Amniotic stem cell (primary cell): Measurements from ENCODE around the gene LAMB4.
"Not testable (repeated sequence)": the region's sequence is repeated elsewhere in the genome, so short reads cannot be mapped to it uniquely, and the experiment has no call there.

Experiments
- DNase-seq: peaks from one replicate; lab custom pipeline; 2025; lab: John Stamatoyannopoulos, UW

The LAMB4 gene

GRCh38 chr7:108048422-108048821 is 81.7 kb downstream of the LAMB4 start:
- no peak for DNase-seq

DNA sequence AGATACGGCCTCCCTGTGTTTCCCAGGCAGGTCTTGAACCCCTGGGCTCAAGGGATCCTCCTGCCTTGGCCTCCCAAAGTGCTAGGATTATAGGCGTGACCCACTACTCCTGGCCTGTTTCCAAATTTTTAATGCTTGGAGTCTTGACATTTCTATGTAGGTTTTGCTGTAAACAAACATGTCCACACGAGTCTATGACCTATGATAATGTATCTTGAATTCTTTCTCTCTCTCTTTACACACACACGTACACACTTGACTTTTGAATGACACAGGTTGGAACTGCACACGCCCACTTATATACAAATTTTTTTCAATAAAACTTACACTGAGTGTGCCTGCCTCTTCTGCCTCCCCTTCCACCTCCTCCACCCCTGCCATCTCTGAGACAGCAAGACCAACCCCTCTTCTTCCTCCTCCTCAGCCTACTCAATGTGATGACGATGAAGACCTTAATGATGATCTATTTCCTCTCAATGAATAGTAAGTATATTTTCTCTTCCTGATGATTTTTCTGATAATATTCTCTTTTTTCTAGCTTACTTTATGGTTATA is 83.1 kb downstream of the LAMB4 start:
- DNase-seq, result no peak

GRCh38 chr7:108045669-108046068 is 84.5 kb downstream of the LAMB4 start:
- no peak for DNase-seq

- no peak for DNase-seq
These were observed 85.0 kb downstream of the LAMB4 start for GRCh38 chr7:108045154-108045553.

- DNase-seq, result no peak
These were observed 85.8 kb downstream of the LAMB4 start for GRCh38 chr7:108044345-108044744.

GRCh38 chr7:108038986-108039385 is 91.2 kb downstream of the LAMB4 start:
- DNase-seq, result no peak

GRCh38 chr7:108037741-108038140 is 92.4 kb downstream of the LAMB4 start:
- no peak for DNase-seq

DNA sequence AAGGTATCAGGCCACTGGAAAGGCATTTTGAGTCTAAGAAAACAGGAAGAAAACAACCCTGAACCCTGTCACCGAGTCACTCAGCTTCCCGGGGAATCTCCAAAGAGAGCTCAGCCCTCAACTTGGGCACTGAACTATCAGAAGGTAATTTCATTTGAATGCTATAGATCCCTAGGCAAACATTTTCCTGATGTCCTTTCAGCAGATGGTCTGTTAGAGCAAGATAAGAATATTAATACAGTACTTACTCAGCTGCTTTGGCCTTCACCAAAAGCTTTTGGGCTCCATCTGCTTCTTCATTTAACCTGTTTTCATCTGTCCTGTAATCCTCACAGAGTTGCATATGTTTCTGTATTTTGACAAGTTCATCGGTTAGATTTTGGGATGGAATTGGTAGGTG is 93.0 kb downstream of the LAMB4 start:
- no peak for DNase-seq

DNA sequence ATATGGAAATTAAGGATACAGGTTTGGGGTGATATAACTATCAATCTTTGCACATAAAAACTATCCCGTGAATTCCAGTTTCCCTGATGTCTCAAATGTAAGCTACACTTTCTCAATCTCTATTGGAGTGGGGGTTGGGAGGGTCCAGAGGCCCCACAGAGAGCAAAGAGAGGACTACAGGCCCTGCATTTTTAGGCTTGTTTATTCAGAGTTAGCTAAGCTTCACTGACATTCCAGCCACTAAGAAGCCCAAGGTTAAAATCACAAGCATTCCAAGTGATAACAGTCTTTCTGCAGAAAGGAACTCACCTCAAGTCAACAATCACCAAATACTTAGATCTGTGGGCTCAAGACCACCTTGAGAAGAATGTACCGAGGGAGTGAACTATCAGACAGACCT is 95.6 kb downstream of the LAMB4 start:
- no peak for DNase-seq

DNA sequence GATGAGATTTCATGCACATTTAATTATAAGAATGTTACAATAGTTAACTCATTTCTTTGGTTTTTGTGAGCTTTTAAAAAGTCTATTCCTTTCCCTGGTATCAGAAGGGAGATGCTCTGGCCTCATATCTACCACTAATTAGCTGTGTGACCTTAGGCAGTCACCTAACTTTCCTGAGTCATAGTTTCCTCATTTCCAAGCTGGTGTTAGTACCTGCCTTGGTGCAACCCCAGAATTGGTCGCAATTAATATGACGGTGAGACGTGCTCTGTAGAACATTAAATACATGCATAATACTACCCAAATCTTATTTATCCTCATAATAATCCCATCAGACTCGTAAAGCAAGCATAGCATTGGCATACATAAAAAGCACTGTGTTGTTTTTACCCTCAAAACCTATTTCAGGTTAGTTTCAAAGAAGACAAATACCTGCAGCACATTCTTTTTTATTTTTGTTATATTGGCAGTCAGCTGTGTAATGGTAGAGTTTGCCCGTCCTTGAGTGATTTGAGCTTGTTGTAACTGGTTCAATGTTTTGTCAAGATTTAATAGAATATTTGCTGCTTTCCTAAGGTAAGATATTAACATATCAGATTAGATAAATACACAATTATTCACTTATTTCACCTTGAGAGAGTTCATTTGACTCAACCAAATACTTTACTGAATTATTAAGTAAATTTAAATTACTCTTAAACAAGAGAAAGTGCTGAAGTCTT is 96.2 kb downstream of the LAMB4 start:
- DNase-seq, result no peak

DNA sequence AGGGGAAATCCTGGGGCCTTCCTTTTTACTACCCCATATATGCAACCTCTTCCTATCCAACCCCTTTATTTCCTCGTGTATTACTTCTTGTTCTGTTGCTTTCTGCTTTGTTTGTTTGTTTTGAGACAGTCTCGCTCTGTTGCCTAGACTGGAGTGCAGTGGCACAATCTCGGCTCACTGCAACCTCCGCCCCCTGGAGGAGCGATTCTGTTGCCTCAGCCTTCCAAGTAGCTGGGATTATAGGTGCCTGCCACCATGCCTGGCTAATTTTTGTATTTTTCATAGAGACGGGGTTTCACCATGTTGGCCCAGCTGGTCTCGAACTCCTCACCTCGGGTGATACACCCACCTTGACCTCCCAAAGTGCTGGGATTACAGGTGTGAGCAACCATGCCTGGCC is 96.9 kb downstream of the LAMB4 start:
- not testable (repeated sequence) for DNase-seq

GRCh38 chr7:108030516-108030915 is 99.6 kb downstream of the LAMB4 start:
- no peak for DNase-seq

DNA sequence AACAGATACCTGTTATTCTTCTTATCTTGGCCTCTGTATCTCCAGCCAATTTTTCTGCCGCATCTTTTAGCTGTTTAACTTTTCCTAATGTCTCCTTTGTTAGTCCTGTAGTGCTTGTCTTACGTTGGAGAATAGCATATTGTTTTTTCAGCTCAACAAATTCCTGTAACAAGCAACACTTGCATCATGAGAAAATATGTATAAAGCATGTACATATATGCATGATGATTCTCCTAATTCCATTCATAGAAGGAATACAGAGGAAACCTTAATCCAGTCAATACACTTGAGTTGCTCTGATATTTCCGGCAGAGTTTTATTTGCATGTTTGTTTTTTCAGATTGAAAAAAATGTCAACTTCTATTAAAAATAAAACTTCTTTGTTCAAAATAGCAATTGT is 101.1 kb downstream of the LAMB4 start:
- no peak for DNase-seq

- no peak for DNase-seq
These were observed 102.0 kb downstream of the LAMB4 start for GRCh38 chr7:108028111-108028510.

- DNase-seq, result no peak
These were observed 102.9 kb downstream of the LAMB4 start for GRCh38 chr7:108027239-108027638.

GRCh38 chr7:108026647-108027046 is 103.5 kb downstream of the LAMB4 start:
- no peak for DNase-seq

- no peak for DNase-seq
These were observed 104.0 kb downstream of the LAMB4 start for GRCh38 chr7:108026116-108026515.

- DNase-seq, result no peak
These were observed 105.6 kb downstream of the LAMB4 start for GRCh38 chr7:108024538-108024937.

DNA sequence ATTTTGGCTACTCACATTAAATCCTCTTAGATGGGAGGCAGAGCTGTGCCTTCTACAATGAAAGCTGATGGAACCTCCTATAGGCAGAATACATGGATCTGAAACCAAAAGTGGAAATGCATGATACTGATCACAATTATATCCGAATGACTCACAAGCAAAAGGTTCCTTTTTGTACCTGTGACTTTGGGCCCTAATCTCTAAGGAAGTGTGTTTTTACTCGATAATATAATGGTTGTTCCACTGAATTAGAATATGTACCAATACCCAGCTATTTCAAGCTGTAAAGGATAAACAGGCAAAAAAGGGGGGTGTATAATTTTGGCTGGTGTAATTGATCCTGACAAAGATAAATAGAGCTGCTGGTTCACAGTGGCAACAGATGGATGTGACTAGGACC is 109.6 kb downstream of the LAMB4 start:
- DNase-seq, result no peak

DNA sequence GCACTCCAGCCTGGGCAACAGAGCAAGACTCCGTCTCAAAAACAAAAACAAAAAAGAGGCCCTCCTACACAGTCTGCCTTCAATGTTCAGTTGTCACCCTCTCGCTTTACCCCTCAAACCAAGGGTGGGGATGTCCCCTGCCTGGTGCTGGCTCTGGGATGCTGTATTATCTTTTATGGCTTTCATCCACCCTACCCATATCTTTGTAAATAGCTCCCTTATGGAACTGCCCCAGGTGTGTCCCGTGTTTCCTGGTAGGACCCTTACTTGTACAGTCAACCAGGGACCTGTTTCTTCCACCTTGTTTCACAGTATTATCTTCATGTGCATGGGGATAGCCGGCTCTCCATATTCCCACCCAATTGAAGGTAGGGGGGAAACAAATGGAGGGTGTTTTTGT is 111.5 kb downstream of the LAMB4 start:
- no peak for DNase-seq

- DNase-seq, result no peak
These were observed 112.4 kb downstream of the LAMB4 start for GRCh38 chr7:108017776-108018151.

- DNase-seq, result no peak
These were observed 113.1 kb downstream of the LAMB4 start for GRCh38 chr7:108016841-108017775.

GRCh38 chr7:108015740-108016139 is 114.4 kb downstream of the LAMB4 start:
- DNase-seq, result no peak
